K562 (cell line): ENCODE measurements around the gene ERP44. TPM values are rescaled to one million over a fixed set of nuclear protein-coding genes. Genes with fewer than 3 reads are reported as not detected.

ENCODE experiments used
- ATAC-seq: fragments of 200-7000 bp; cut with Tn5 transposase; 3 replicates; pipeline ENCODE4 v1.9.1; 2020; ENCODE audit warnings: moderate library complexity
- BruUV-seq: library from RNA; stranded (reverse); fragments of 400-500 nt; replicated peaks from 2 replicates; lab custom pipeline; 2021; lab: Mats Ljungman, UMichigan
- CTCF ChIA-PET: fragments of 300-600 bp; formaldehyde crosslinking; extraction: SDS; loops from one replicate; lab custom pipeline; 2021; ENCODE audit warnings: low intra/inter-chr PET ratio; lab: Yijun Ruan, JAX
- POLR2A ChIA-PET: fragments of 300-600, 350-650 bp; sonication (Branson Sonifier 250); formaldehyde crosslinking; extraction: SDS; loops from one replicate; lab custom pipeline; 2021; ENCODE audit warnings: antibody characterized with exemption, inconsistent platforms; lab: Yijun Ruan, JAX
- DNase-seq, 4 experiments: peaks; one replicate each; pipeline versions ENCODE4 v3.0.0 to v3.0.0-alpha.2; 2011 to 2018; ENCODE audit warnings: low spot score in 3 of 4, mixed read lengths in 3 of 4; ENCODE audit errors: extremely low read depth in 1 of 4
- FAIRE-seq: peaks from 2 replicates; lab custom pipeline; 2011; peaks lifted over from hg19 to GRCh38; lab: Jason Lieb, UNC
- H2AFZ ChIP-seq: 2 replicates; pipeline ENCODE4 v1.6.0; 2011; ENCODE audit warnings: low read depth, low read length, control low read depth, inconsistent platforms
- H3K27ac ChIP-seq: fragments of 200-600 bp; 3 replicates; pipeline ENCODE4 v1.8.0; 2011; ENCODE audit warnings: low read depth, mild to moderate bottlenecking, control low read depth, inconsistent platforms, low read length, moderate library complexity, mixed read lengths; ENCODE audit errors: extremely low read depth
- H3K27me3 ChIP-seq, 2 experiments: fragments of 300-600 bp in 1 of 2; 2 replicates in 1 of 2; 3 replicates in 1 of 2; pipeline versions ENCODE4 v1.6.0 to v1.8.0; 2011; ENCODE audit warnings: inconsistent platforms in 2 of 2, low read length in 2 of 2, mild to moderate bottlenecking in 1 of 2, mixed read lengths in 1 of 2, moderate library complexity in 1 of 2; ENCODE audit not compliant: control insufficient read depth in 2 of 2, insufficient read depth in 2 of 2
- H3K36me3 ChIP-seq: fragments of 300-600 bp; 3 replicates; pipeline ENCODE4 v1.8.0; 2011; ENCODE audit warnings: mild to moderate bottlenecking, low read length, inconsistent platforms; ENCODE audit not compliant: control insufficient read depth, insufficient read depth
- H3K4me1 ChIP-seq, 2 experiments: fragments of 200-600 bp in 1 of 2; replicated peaks in 1 of 2; 2 replicates in 1 of 2; 3 replicates in 1 of 2; pipeline versions ENCODE4 v1.5.1 to v1.8.0; 2011; ENCODE audit warnings: inconsistent platforms in 2 of 2, low read length in 2 of 2, mild to moderate bottlenecking in 1 of 2, mixed read lengths in 1 of 2, moderate library complexity in 1 of 2; ENCODE audit not compliant: control insufficient read depth in 2 of 2, insufficient read depth in 2 of 2
- H3K4me2 ChIP-seq: 2 replicates; pipeline ENCODE4 v1.6.1; 2011; ENCODE audit warnings: low read length, control low read depth, inconsistent platforms, mixed read lengths; ENCODE audit not compliant: insufficient read depth
- H3K4me3 ChIP-seq: fragments of 200-600 bp; sonication (generic), shearing (Covaris generic); 2 replicates; pipeline ENCODE4 v1.5.1; 2016; ENCODE audit warnings: control low read depth, inconsistent platforms
- H3K79me2 ChIP-seq: fragments of 200-600 bp; 3 replicates; pipeline ENCODE4 v1.8.0; 2011; ENCODE audit warnings: low read length, inconsistent platforms; ENCODE audit not compliant: control insufficient read depth, insufficient read depth
- H3K9ac ChIP-seq, 2 experiments: 2 replicates each; pipeline versions ENCODE4 v1.6.0 to v1.6.1; 2011; ENCODE audit warnings: low read depth in 2 of 2, low read length in 2 of 2, control low read depth in 1 of 2, inconsistent platforms in 1 of 2, mild to moderate bottlenecking in 1 of 2, mixed read lengths in 1 of 2; ENCODE audit not compliant: insufficient read depth in 1 of 2
- H3K9me1 ChIP-seq: one replicate; pipeline ENCODE4 v1.6.0; 2011; ENCODE audit warnings: inconsistent platforms, mild to moderate bottlenecking, low read length, moderate library complexity; ENCODE audit not compliant: control insufficient read depth, insufficient read depth
- H3K9me3 ChIP-seq: replicated peaks from 2 replicates; pipeline ENCODE4 v1.5.1; 2011; ENCODE audit warnings: low read depth, low read length, inconsistent platforms; ENCODE audit not compliant: control insufficient read depth, insufficient read depth
- H4K20me1 ChIP-seq: replicated peaks from 2 replicates; pipeline ENCODE4 v1.6.1; 2011; ENCODE audit warnings: low read length, inconsistent platforms, mixed read lengths; ENCODE audit not compliant: control insufficient read depth, insufficient read depth
- BDP1 ChIP-seq: IDR thresholded peaks from 3 replicates; pipeline ENCODE4 v1.6.1; 2011; ENCODE audit not compliant: insufficient read length, insufficient read depth
- CBFA2T2 ChIP-seq: fragments of 450-650 bp; conservative IDR thresholded peaks from 2 replicates; pipeline ENCODE4 v1.6.1; 2017; ENCODE audit warnings: mild to moderate bottlenecking
- HDAC2 ChIP-seq: fragments of 450-650 bp; IDR thresholded peaks from 2 replicates; pipeline ENCODE4 v1.6.1; 2016; ENCODE audit warnings: mild to moderate bottlenecking
- KAT2B ChIP-seq: IDR thresholded peaks from one replicate; pipeline ENCODE4 v1.6.1; 2012; ENCODE audit warnings: low read depth, mild to moderate bottlenecking, control low read depth, inconsistent platforms, low read length, moderate library complexity
- KAT8 ChIP-seq: fragments of 450-650 bp; IDR thresholded peaks from 2 replicates; pipeline ENCODE4 v1.6.1; 2016; ENCODE audit warnings: low read depth, mild to moderate bottlenecking
- NR2C1 ChIP-seq, 2 experiments: fragments of 450-650 bp; IDR thresholded peaks; 2 replicates each; pipeline ENCODE4 v1.6.1; 2017; ENCODE audit warnings: mild to moderate bottlenecking in 2 of 2, antibody characterized with exemption in 1 of 2, inconsistent platforms in 1 of 2, missing compliant biosample characterization in 1 of 2, missing genetic modification characterization in 1 of 2
- POLR2AphosphoS5 ChIP-seq: IDR thresholded peaks from 2 replicates; pipeline ENCODE4 v1.6.1; 2011; ENCODE audit warnings: mild to moderate bottlenecking, low read depth, low read length, moderate library complexity; ENCODE audit not compliant: control insufficient read depth, insufficient read depth
- RB1 ChIP-seq: fragments of 450-650 bp; IDR thresholded peaks from 2 replicates; pipeline ENCODE4 v1.6.1; 2017; ENCODE audit warnings: low read depth, mild to moderate bottlenecking
- TCF7 ChIP-seq: sonication (generic); IDR thresholded peaks from 2 replicates; pipeline ENCODE4 v1.6.1; 2016; ENCODE audit warnings: antibody characterized with exemption, borderline replicate concordance
- YY1 ChIP-seq, 3 experiments: IDR thresholded peaks; 2 replicates each; pipeline ENCODE4 v1.6.1; 2011; ENCODE audit warnings: low read length in 2 of 3, mild to moderate bottlenecking in 2 of 3, moderate library complexity in 2 of 3, borderline replicate concordance in 1 of 3, control low read depth in 1 of 3, low read depth in 1 of 3; ENCODE audit not compliant: insufficient read depth in 3 of 3, insufficient replicate concordance in 2 of 3, control insufficient read depth in 1 of 3, insufficient read length in 1 of 3; ENCODE audit errors: extremely low read depth in 1 of 3
- ZBTB17 ChIP-seq: fragments of 450-650 bp; formaldehyde crosslinking; IDR thresholded peaks from 2 replicates; pipeline ENCODE4 v1.4.0; 2020; ENCODE audit warnings: mild to moderate bottlenecking
- ZC3H11A ChIP-seq: IDR thresholded peaks from 2 replicates; pipeline ENCODE4 v1.6.1; 2012; ENCODE audit warnings: low read depth, low read length, improper control_type of control experiment
- ZNF699 ChIP-seq: fragments of 250-450 bp; sonication (Bioruptor Pico); IDR thresholded peaks from 2 replicates; pipeline ENCODE4 v1.8.0; 2021; ENCODE audit warnings: mild to moderate bottlenecking, moderate library complexity; ENCODE audit not compliant: insufficient replicate concordance
- WGBS: fragments of 100-300 bp; shearing (Covaris generic); methylation state at CpG from one replicate; pipeline ENCODE4 v1.1.6; 2016; ENCODE audit warnings: low coverage, mixed read lengths; ENCODE audit not compliant: insufficient coverage; ENCODE audit errors: missing lambda C conversion rate; 5-methylcytosine and 5-hydroxymethylcytosine counted together
- in situ Hi-C: fragments of 300-500 bp; cut with MboI; formaldehyde crosslinking; loops from 4 replicates; pipeline ENCODE4 v1.15.0; 2018; ENCODE audit warnings: inconsistent platforms, mixed read lengths
- intact Hi-C: fragments of 100-400 bp; cut with micrococcal nuclease; formaldehyde crosslinking; loops from 2 replicates; pipeline ENCODE4 v1.14.2; 2022
- polyA plus RNA-seq, 8 experiments: library from polyadenylated mRNA; depleted of rRNA in 4 of 8; stranded (reverse) in 5 of 8; unstranded in 3 of 8; fragments of >200 nt; fragmentation: Nextera tagmentation in 2 of 8; fragmentation: Illumina TruSeq in 1 of 8; extraction: Ambion mirVana in 2 of 8; extraction: Trizol in 1 of 8; gene quantifications; 2 replicates each; pipeline versions ENCODE4 v1.2.1 to v1.2.3, GENCODE V29; 2011 to 2014; ENCODE audit warnings: inconsistent platforms in 1 of 8, missing spikeins in 1 of 8
- total RNA-seq, 7 experiments: library from RNA; depleted of rRNA in 6 of 7; stranded (reverse); fragments of >200 nt in 6 of 7; fragmentation: Illumina TruSeq in 2 of 7; extraction: Trizol in 2 of 7; gene quantifications; 2 replicates each; pipeline versions ENCODE4 v1.2.1 to v1.2.3, GENCODE V29; 2011 to 2021; ENCODE audit warnings: low replicate concordance in 1 of 7
- TF ChIP-seq, protein P1 (sequence below): sonication (generic); formaldehyde crosslinking; IDR thresholded peaks from 2 replicates; pipeline ENCODE4 v1.8.0; 2022; ENCODE audit warnings: missing genetic modification reagents, mild to moderate bottlenecking, moderate library complexity, borderline replicate concordance
- TF ChIP-seq, protein P2 (sequence below): sonication (generic); formaldehyde crosslinking; IDR thresholded peaks from 2 replicates; pipeline ENCODE4 v1.8.0; 2023; ENCODE audit warnings: mild to moderate bottlenecking, missing genetic modification reagents
- TF ChIP-seq, protein P3 (sequence below): fragments of 450-650 bp; formaldehyde crosslinking; IDR thresholded peaks from 2 replicates; pipeline ENCODE4 v1.4.0; 2020; ENCODE audit warnings: mild to moderate bottlenecking, moderate library complexity
- TF ChIP-seq, protein P4 (sequence below): IDR thresholded peaks from 2 replicates; pipeline ENCODE4 v1.6.1; 2016; ENCODE audit warnings: missing genetic modification characterization, missing compliant biosample characterization
- TF ChIP-seq, protein P5 (sequence below): fragments of 250-450 bp; sonication (Bioruptor Pico); IDR thresholded peaks from 2 replicates; pipeline ENCODE4 v1.9.0; 2021; ENCODE audit warnings: mild to moderate bottlenecking

Gene ERP44
- total and polyA plus RNA-seq, 9 of the 15 experiments (the other 6 are each of a cell fraction or from before 2014, with no cell fraction given): 9.2 to 23.4 (median 13.6) TPM

DNA sequence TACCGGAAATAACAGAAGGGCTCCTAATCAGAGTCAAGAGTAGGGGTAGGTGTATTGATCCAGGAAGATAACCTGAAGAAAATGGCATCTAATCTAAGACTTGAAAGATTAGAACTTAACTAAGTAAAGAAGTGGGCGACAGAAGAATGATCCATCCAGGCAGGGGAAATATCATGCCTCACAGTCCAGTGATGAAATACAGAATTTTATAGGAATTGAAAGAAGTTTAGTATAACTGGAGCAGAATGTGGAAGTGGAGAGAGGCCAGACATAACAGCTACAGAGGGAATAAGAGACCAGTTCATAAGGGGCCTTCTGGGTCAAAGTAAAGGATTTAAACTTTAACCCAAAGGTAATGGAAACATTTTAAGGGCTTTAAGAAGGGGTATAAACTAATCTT, 42.2 kb downstream of the ERP44 start:
- in situ Hi-C loops (no loop called here), intact Hi-C loops (no loop called here)
- Histone ChIP-seq H2AFZ (no peak overlapping the region), H3K79me2 (peaks cover 3% of the 10 kb centered on the region; the same call in 2 of the 3 replicates), H3K9me3 (no peaks in the 10 kb centered on the region), H3K9ac (no peak overlapping the region), H3K27ac (no peak overlapping the region), H4K20me1 (no peaks in the 10 kb centered on the region), H3K27me3 (no peaks in the 10 kb centered on the region), H3K9me1 (no peaks in the 10 kb centered on the region), H3K4me3 (no peak overlapping the region), H3K4me2 (no peak overlapping the region), H3K4me1 (no peaks in the 10 kb centered on the region; a peak in 1 of 5 replicates), H3K36me3 (peaks cover 49% of the 10 kb centered on the region)
- TF ChIP-seq RB1 (no peak), KAT2B (no peak), HDAC2 (no peak), ZBTB17 (CRISPR knock-in tag) (no peak), YY1 (IDR thresholded peaks at IDR 0.05; ENCODE audit: borderline replicate concordance in 1 of 3, control insufficient read depth in 1 of 3, extremely low read depth in 1 of 3, insufficient read depth in 3 of 3, insufficient read length in 1 of 3, insufficient replicate concordance in 2 of 3, low read depth in 1 of 3, low read length in 2 of 3) (no peak), NR2C1 (IDR thresholded peaks at IDR 0.05) (no peak), NR2C1 (tag; IDR thresholded peaks at IDR 0.05) (no peak), KAT8 (no peak), POLR2AphosphoS5 (no peak), TCF7 (no peak), ZNF699 (CRISPR knock-in tag) (no peak), CBFA2T2 (no peak), ZC3H11A (no peak), BDP1 (no peak)
- TF ChIP-seq, protein P1, sequence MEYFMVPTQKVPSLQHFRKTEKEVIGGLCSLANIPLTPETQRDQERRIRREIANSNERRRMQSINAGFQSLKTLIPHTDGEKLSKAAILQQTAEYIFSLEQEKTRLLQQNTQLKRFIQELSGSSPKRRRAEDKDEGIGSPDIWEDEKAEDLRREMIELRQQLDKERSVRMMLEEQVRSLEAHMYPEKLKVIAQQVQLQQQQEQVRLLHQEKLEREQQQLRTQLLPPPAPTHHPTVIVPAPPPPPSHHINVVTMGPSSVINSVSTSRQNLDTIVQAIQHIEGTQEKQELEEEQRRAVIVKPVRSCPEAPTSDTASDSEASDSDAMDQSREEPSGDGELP (CRISPR knock-in tag): no peak
- TF ChIP-seq, protein P2, sequence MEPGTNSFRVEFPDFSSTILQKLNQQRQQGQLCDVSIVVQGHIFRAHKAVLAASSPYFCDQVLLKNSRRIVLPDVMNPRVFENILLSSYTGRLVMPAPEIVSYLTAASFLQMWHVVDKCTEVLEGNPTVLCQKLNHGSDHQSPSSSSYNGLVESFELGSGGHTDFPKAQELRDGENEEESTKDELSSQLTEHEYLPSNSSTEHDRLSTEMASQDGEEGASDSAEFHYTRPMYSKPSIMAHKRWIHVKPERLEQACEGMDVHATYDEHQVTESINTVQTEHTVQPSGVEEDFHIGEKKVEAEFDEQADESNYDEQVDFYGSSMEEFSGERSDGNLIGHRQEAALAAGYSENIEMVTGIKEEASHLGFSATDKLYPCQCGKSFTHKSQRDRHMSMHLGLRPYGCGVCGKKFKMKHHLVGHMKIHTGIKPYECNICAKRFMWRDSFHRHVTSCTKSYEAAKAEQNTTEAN (CRISPR knock-in tag): no peak
- TF ChIP-seq, protein P3, sequence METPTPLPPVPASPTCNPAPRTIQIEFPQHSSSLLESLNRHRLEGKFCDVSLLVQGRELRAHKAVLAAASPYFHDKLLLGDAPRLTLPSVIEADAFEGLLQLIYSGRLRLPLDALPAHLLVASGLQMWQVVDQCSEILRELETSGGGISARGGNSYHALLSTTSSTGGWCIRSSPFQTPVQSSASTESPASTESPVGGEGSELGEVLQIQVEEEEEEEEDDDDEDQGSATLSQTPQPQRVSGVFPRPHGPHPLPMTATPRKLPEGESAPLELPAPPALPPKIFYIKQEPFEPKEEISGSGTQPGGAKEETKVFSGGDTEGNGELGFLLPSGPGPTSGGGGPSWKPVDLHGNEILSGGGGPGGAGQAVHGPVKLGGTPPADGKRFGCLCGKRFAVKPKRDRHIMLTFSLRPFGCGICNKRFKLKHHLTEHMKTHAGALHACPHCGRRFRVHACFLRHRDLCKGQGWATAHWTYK: no peak
- TF ChIP-seq, protein P4, sequence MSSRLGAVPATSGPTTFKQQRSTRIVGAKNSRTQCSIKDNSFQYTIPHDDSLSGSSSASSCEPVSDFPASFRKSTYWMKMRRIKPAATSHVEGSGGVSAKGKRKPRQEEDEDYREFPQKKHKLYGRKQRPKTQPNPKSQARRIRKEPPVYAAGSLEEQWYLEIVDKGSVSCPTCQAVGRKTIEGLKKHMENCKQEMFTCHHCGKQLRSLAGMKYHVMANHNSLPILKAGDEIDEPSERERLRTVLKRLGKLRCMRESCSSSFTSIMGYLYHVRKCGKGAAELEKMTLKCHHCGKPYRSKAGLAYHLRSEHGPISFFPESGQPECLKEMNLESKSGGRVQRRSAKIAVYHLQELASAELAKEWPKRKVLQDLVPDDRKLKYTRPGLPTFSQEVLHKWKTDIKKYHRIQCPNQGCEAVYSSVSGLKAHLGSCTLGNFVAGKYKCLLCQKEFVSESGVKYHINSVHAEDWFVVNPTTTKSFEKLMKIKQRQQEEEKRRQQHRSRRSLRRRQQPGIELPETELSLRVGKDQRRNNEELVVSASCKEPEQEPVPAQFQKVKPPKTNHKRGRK: no peak
- TF ChIP-seq, protein P5, sequence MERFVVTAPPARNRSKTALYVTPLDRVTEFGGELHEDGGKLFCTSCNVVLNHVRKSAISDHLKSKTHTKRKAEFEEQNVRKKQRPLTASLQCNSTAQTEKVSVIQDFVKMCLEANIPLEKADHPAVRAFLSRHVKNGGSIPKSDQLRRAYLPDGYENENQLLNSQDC (CRISPR knock-in tag): no peak
- ChIA-PET POLR2A (interaction anchor here (1.0 kb wide), 1 partner anchor 9 kb away, joined by 3 read pairs; no protein-coding TSS in a partner anchor), CTCF (no interaction called here)
- ATAC-seq (no peak), DNase-seq (no peak), FAIRE-seq (no peak)
- 91% methylated on average over 2 of the region's 2 CpGs for WGBS
- no TSS peak for BruUV-seq
